Hindlimb muscle (tissue), 1 donor: ENCODE results near the gene MRPL14. TPM values are rescaled to one million over a fixed set of nuclear protein-coding genes. Genes with fewer than 3 reads are reported as not detected.
A peak's percentile ranks its signal among the peaks of the same experiment; 100 is the strongest.

ENCODE experiments used
- DNase-seq: peaks from one replicate; pipeline ENCODE4 v3.0.0-alpha.2; 2013
- polyA plus RNA-seq: library from polyadenylated mRNA; unstranded; fragments of 120-200 nt; gene quantifications from one replicate; pipeline ENCODE4 v1.2.1, GENCODE V29; 2013; ENCODE audit not compliant: insufficient read length

MRPL14 gene
- polyA plus RNA-seq, 1 donor, result 37.7 TPM

DNA sequence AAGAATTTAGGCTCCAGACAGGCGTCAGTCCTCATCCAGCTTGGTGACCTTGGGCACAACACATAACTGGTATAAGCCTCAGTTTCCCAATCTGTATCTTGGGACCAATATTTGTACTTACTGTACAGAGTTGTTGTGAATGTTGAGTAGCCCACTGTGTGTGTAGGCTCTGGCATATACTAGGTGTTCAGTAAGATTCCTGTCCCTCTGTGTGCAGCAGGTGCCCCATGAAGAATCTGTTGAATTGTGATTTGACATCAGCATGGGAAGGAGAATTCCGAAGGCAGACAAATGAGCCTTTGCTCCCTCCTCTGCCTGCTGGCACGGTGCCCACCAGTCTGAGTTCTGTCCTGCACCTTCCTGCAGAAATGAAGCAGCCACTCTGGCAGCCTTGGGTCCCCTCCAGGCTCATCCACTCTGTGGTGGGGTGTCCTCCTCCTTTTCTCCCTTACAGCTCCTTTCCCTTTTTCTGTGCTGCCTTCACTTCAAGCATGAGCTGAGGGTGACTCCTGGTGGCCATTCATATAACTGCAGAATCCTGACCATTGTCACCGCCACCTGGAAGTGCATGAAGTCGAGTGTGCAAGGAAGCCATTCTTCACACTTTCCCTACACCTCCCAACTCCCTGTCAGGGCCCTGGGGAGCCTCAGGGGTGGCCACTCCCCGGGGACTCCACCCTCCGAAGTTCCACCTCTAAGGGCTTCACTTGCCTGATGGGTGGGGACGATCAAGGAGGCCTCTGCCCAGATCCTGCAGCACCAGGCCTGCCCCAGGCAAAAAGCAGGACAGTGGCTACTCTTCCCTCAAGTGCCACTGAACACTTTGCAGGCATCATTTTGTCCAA, 48.2 kb downstream of the MRPL14 start:
- peak; percentile 77 for DNase-seq

- no peak for DNase-seq
These were observed 48.9 kb downstream of the MRPL14 start for GRCh38 chr6:44078219-44078826.

DNA sequence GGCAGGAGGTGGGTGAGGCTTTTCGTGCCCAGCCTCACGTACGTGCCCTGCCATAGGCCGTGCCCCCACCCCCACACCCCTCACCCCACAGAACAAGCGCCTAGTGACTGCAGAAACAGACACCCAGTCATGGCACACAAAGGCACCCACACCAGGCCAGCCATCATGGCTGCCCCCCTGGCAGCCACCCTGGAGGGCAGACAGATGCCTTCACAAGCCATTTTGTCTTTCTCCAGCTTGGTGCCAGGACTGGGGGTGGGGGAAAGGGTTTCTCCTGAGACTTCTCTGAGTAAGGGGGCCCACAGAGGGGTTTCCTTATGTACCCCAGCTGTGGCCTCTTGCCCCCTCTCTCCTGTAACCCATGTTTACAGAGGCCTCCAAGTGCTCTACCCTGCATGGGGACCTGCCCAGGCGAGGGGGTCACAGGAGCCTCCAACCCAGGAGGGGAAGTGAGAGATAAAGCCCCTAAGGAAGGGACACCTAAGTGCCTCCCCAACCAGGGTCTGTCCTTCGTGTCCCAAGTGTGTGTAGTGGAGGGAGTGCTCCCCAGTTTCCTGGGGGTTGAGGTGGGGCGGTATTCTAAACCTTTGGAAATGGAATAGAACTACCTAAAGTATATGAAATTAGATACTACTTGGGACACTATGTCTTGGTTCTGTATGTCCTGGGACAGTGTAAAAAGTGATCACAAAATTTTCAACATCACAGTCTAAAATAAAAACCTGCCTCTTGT, 49.9 kb downstream of the MRPL14 start:
- DNase-seq, result no peak

DNA sequence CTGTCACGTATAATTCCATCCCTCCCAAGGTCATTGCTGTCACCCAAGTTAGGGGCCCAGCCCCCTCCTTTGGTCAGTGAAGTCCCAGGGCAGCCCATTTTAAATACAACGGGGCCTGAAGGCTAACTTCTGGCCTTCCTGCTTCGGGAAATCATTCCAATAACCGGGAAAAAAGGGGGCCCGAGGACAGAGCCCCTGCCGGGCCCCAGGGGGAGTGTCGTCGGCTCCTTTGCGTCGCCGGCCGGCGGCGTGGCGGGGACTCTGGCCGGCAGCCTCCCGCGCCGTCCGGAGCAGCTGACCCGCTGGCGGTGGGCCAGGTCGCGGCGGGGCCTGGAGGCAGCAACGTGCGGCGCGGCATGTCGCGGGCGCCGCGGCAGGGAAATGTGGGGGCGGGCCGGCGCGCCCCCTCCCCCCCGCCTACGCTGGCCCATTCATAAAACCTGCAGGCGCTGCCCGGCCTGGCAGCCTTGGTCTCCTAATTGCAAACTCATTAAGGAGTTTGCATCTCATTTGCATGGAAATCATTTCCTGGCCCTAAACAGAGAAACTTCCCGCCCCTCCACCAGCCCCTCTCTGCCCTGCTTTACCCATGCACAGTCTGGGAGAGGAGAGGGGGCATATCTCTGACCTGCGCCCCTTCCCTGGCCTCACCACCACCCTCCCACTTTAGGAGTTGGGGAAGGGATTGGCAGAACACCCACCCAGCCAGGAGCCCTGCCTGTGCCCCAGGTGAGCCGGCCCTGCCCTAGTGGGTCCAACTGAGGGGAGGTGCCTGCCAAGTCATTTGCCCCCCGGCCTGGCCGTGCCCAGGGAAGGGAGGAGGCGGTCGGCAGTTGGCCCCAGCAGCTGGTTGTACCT, 50.7 kb downstream of the MRPL14 start:
- DNase-seq, result peak; percentile 61

DNA sequence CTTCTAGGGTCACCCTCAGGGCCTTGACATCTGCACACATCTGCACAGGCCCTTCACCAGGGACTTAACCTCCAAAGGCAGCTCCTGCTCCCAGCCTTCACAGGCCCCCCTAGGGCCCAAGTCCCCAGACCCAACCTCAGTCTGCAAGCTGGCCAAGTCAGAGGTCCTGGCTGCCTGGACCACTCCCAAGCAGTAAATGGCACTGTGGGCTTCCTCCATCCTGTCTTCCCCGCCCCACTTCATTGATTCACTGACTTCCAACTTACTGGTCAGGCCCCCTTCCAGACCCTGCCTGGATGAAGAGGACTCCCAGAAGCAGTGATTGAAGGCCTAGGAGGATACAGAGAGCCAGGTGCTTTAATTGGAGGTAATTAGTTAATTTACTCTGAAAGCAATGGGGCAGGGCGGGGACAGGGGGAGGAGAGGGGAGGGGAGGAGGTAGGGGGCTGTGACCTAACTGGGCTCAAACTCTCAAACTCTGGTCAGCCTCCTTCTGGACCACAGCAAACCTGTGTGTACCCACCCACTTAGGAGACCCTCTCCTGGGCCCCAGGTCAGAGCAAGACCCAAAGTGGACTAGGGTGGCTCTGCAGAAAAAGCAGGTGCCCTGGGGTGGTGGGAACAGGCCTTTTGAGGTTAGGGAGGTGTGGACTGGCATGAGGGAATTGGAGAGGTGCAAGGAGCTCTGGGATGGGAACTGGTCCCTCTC, 51.5 kb downstream of the MRPL14 start:
- DNase-seq, result no peak

DNA sequence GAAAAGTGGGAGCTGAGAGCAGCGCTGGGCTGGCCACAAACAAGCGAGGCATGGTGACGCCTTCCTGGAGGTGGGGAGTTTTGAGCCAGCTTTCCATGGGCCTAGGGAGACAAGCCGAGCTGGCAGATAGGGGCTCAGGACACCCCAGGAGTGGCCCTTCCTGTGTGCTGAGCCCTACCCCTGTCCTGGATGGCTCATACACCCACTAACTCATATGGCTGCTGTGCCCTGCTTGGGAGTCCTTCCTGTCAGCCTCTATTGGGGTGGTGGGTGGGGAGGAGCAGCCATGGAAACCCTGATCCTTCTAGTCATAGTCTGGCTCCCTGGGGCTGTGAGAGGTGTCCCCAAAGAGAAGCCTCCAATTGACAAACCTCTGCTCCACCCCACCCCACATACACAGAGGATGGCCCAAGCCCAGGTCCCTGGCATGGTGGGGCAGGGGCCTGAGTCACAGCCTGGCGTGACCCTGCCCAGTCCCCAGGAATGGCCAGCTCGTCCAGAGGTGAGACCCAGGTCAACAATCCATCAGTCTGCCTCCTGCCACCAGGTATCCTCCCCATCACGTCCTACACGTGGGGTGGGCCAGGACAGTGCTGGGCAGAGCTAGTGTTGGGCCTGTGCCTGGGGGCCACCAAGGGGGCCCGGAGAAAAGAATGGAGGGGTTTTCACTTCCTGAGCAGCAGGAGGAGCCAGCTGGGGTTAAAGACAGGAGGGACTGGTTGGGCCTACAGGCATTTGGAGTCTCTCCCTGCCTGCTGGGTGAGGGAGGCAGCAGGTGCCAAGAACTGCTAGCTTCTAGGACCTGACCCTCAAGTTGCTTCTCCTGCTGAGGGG, 52.2 kb downstream of the MRPL14 start:
- DNase-seq, result no peak

DNA sequence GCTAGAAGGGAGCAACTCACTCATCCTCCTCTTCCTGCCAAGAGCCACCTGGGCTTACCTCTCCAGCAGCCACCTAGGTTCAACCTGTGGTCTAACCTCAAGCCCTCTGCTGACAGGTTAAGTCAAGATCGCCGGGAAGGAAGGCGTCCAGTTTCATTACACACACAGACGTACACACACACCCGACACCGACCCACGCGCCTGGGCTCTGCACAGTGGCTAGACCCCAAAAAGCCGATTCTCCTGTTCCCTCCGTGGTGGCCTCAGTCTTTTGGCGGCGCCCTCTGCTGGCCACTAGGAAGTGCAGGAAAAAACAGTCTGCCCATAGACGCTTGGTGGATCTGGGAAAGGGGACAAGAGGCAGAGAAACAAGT, 52.8 kb downstream of the MRPL14 start:
- peak; percentile 89 for DNase-seq

GRCh38 chr6:44073612-44074438, 53.4 kb downstream of the MRPL14 start:
- DNase-seq, result no peak

DNA sequence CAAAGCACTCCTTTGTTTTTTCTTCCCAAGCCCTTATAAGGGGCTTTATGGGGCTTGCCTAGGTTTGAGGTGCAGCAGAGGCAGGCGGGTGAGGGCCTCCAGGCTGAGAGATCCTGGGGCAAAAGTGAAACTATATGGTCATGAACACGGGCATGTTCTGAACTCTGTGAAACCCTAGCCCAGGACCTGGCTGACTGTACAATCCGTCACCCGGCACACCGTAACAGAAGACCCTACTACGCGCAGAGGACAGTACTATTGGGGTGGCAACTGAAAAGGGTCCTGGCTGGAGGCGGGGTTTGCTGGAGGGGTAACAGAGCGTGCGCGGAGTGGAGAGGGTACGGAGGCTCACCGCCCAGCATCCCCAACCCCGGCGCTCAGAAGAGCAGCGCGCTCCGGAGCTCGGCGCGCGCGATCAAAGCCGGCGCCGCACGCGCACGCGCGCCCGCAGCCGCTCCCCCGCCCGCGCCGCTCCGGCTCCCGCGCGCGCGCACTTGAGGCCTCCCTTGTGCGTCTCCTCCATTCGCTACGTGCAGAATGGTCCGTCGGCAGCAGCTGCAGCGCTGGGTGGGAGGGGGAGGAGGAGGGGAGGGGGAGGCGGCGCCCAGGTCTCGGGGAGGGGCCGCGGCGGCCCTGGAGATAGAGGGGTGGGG, 54.2 kb downstream of the MRPL14 start:
- DNase-seq, result peak; percentile 95

DNA sequence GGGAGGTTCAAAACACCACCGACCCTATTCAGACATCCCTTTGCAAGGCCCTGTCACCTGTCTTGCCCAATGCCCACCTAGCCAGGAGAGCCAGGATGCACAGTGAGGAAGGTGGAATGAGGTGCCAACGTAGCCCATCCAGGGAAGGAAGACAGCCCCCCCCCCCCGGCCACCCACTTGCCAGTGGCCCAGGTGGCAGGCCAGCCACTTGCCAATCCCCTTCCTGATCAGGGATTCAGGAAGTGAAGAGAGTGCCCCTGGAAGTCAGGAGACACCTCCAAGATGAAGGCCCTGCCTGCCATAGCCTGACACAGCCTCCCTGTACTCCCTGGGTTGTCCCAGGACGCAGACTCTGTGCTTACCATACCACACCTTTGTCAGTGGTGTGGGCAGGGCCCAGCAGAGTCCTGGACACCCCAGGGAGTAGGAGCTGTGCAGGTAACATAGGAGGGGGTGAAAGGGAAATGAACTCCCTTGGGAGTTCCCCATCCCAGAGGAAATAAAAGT, 54.7 kb downstream of the MRPL14 start:
- DNase-seq, result no peak

- DNase-seq, result peak; percentile 52
These were observed 55.4 kb downstream of the MRPL14 start for GRCh38 chr6:44071670-44072451.

GRCh38 chr6:44068607-44069296, 58.5 kb downstream of the MRPL14 start:
- DNase-seq, result no peak

GRCh38 chr6:44067173-44068139, 59.8 kb downstream of the MRPL14 start:
- DNase-seq, result no peak

DNA sequence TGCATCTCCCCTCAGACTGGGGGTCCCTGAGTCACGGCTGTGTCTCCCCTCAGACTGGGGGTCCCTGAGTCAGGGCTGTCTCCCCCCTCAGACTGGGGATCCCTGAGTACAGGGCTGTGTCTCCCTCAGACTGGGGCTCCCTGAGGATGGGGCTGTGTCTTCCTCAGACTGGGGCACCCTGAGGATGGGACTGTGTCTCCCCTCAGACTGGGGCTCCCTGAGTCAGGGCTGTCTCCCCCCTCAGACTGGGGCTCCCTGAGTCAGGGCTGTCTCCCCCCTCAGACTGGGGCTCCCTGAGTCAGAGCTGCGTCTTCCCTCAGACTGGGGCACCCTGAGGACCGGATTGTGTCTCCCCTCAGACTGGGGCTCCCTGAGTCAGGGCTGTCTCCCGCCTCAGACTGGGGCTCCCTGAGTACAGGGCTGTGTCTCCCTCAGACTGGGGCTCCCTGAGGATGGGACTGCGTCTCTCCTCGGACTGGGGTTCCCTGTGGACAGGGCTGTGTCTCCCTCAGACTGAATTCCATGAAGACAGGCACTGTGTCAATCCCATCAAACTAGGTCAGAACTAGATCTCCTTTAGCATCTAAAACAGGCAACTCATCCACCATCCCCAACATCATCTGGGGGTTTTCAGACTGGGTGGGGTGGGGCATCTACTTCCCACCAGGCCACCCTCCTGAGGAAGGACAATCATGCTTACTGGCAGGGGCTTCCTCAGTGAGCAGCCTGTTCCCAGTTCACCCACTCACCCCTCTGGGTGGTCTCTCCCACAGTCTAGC, 60.7 kb downstream of the MRPL14 start:
- no peak for DNase-seq

DNA sequence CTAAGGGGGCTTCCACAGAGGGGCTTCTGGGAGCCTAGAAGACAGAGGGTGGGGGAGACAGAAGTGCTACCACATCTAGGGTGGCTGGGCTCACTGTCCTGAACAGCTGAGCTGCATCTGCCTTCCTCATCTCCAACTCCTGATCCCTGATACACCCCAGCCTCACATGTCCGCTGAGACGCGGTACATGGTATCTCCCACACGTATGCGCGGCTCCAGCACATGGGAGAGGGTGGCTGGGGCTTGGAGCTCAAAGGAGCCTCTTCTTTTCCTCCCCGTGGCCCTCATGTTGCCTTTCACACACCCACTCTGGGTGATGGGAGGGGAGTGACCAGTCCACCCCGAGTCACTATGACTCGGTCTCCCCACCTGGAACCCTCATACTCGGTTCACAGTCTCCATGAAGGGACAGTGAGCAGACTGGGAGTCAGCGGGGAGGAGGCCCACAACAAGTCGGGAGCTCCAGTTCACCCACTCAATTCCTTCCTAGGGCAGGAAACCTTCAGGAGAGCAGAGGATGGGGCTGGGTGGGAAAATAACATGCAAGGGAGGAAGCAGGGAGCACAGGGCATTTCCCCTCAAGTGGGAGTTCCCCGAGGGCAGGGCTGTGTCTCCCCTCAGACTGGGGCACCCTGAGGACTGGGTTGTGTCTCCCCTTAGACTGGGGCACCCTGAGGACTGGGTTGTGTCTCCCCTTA, 61.7 kb downstream of the MRPL14 start:
- no peak for DNase-seq
